Thymus (tissue), 11 donors: Measurements from ENCODE around the gene CARMIL3. TPM values are rescaled to one million over a fixed set of nuclear protein-coding genes. Genes with fewer than 3 reads are reported as not detected.

Source experiments
- DNase-seq, 9 donors: peaks; one replicate each; pipeline ENCODE4 v3.0.0-alpha.2; 2013; ENCODE audit warnings: low spot score in 9 of 9, low read depth in 6 of 9, missing footprints in 1 of 9
- H3K27ac ChIP-seq, 2 donors: one replicate each; pipeline ENCODE4 v1.5.1; 2013; ENCODE audit warnings: control low read depth in 1 of 2, low read depth in 1 of 2, low read length in 1 of 2, mild to moderate bottlenecking in 1 of 2, moderate library complexity in 1 of 2
- H3K27me3 ChIP-seq, 2 donors: one replicate each; pipeline ENCODE4 v1.5.1; 2013; ENCODE audit warnings: low read length in 1 of 2; ENCODE audit not compliant: control insufficient read depth in 2 of 2, insufficient read depth in 1 of 2
- H3K36me3 ChIP-seq, 2 donors: one replicate each; pipeline ENCODE4 v1.5.1; 2013; ENCODE audit warnings: low read length in 1 of 2, mild to moderate bottlenecking in 1 of 2, moderate library complexity in 1 of 2; ENCODE audit not compliant: control insufficient read depth in 2 of 2, insufficient read depth in 2 of 2
- H3K4me1 ChIP-seq, 2 donors: one replicate each; pipeline ENCODE4 v1.5.1; 2013; ENCODE audit warnings: low read length in 2 of 2; ENCODE audit not compliant: control insufficient read depth in 2 of 2, insufficient read depth in 2 of 2
- H3K4me3 ChIP-seq, 2 donors: one replicate each; pipeline ENCODE4 v1.5.1; 2013; ENCODE audit warnings: low read length in 2 of 2, control low read depth in 1 of 2, mild to moderate bottlenecking in 1 of 2
- H3K9me3 ChIP-seq, 2 donors: one replicate each; pipeline ENCODE4 v1.5.1; 2013; ENCODE audit warnings: low read length in 1 of 2, mild to moderate bottlenecking in 1 of 2; ENCODE audit not compliant: control insufficient read depth in 2 of 2, insufficient read depth in 1 of 2
- WGBS: extraction: QIAGEN DNeasy Blood & Tissue Kit; methylation state at CpG from one replicate; pipeline ENCODE4 v1.1.7; 2013; 5-methylcytosine and 5-hydroxymethylcytosine counted together
- polyA plus RNA-seq: library from polyadenylated mRNA; stranded (reverse); fragments of 200-250 nt; gene quantifications from one replicate; pipeline ENCODE4 v1.2.3, GENCODE V29; 2013
- total RNA-seq: library from RNA; stranded (reverse); fragments of 120-200 nt; gene quantifications from one replicate; pipeline ENCODE4 v1.2.4, GENCODE V29; 2013
- donor health status: healthy.

Gene CARMIL3
- total and polyA plus RNA-seq, 2 donors = 0.52 to 0.89 TPM

DNA sequence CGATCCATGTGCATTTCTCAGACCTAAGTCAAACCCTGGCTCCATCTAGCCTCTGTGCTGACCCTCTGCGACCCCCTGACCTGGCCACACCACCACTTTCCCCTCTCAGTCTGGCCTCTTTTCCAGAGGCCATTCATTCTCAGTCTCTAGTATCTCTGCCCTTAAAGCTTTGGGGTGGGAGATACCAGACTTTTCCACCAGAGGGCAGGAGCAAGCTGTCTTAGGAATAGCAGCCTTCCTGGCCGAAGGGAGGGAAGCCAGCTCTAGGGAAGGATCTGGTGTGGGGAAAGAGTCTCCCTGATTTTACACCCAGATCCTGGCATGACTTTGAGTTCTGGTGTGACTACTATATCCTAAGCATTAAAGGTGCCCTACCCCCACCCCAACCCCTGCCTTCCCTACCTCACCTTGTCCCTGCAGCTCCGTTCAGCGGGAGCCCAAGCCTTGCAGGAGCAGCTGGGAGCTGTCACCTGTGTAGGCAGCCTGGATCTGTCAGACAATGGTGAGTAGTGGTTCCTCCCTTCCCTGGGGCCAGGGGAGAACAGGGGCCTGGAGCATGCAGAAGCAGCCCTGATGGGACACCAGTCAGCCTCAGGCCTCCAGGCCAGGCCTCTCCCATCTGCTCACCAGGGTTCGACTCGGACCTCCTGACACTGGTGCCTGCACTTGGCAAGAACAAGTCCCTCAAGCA, 6.6 kb downstream of the CARMIL3 start:
- 78% methylated on average over 7 of the region's 7 CpGs for WGBS
- peaks cover 0 to 6% of the 10 kb centered on the region in 2 donors for H3K4me1 ChIP-seq

DNA sequence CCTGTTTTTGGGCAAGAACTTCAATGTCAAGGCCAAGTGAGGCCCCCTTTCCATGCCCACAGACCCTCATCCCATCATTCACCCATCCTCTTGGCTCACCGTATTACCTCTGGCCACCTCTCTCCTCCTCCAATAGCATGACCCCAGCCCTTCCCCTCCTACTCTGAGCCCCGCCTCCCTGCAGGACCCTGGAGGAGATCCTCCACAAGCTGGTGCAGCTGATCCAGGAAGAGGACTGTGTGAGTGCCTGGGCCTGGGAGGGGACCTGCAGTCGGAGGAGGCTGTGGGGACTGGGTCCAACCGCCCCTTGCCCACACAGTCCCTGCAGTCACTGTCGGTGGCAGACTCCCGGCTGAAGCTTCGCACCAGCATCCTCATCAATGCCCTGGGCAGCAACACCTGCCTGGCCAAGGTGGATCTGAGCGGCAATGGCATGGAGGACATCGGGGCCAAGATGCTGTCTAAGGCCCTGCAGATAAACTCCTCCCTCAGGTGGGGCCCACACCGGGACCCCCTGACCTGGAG, 7.2 kb downstream of the CARMIL3 start:
- H3K4me3 ChIP-seq = no peak overlapping the region
- 98% methylated on average over 10 of the region's 10 CpGs for WGBS
- H3K9me3 ChIP-seq = peaks cover 0 to under 1% of the 10 kb centered on the region in 2 donors
- no peaks in the 10 kb centered on the region for H3K36me3 ChIP-seq
- DNase-seq = no peak
- H3K27me3 ChIP-seq = peaks cover 0 to 4% of the 10 kb centered on the region in 2 donors
- H3K4me1 ChIP-seq = peaks cover 0 to 6% of the 10 kb centered on the region in 2 donors
- no peak overlapping the region for H3K27ac ChIP-seq

More for the DNA sequence above, 6.6 kb downstream of the CARMIL3 start:
- no peak overlapping the region for H3K4me3 ChIP-seq
- peaks cover 0 to 10% of the 10 kb centered on the region in 2 donors for H3K27me3 ChIP-seq
- DNase-seq = peak in 5 of 9 donors; percentile 45 to 77 (median 45)
- no peaks in the 10 kb centered on the region for H3K36me3 ChIP-seq
- no peak overlapping the region for H3K27ac ChIP-seq
- H3K9me3 ChIP-seq = peaks cover 0 to 3% of the 10 kb centered on the region in 2 donors

DNA sequence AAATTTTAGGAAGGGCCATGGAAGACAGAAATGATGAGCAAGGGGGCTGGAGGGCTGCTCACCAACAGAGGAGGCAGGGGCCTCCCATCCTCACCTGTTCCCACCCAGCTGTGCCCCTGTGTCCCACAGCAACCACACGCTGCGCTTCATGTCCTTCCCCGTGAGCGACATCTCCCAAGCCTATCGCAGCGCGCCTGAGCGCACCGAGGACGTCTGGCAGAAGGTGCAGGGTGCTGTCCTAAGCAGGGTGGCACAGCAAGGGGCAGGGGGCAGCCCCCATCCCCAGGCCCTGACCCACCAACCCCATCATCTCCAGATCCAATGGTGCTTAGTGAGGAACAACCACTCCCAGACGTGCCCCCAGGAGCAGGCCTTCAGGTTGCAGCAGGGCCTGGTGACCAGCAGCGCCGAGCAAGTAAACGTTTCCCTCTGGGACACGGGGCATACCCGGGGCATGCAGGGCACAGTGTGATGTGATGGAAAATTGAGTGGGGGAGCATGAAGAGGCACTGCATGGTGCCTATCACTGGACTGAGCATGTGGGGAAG, 8.1 kb downstream of the CARMIL3 start:
- H3K36me3 ChIP-seq = no peaks in the 10 kb centered on the region
- 98% methylated on average over 16 of the region's 16 CpGs for WGBS
- no peak for DNase-seq
- H3K27ac ChIP-seq = no peak overlapping the region
- H3K4me3 ChIP-seq = no peak overlapping the region
- H3K4me1 ChIP-seq = peaks cover 0 to 6% of the 10 kb centered on the region in 2 donors
- H3K27me3 ChIP-seq = no peaks in the 10 kb centered on the region
- H3K9me3 ChIP-seq = no peaks in the 10 kb centered on the region

DNA sequence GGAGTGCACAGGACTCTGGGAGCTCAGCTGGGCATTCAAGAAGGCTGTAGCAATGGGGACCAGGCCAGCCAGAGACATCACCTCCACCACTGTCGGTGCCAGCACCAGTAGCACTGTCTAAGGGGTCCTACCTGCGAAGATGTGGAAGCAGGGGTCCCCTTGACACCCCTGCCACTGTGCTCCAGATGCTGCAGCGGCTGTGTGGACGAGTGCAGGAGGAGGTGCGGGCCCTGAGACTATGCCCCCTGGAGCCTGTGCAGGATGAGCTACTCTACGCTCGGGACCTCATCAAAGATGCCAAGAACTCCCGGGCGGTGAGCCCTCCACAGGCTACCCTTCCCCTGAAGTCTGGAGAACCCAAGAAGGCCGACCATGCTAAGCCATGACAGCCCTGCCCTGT, 8.6 kb downstream of the CARMIL3 start:
- WGBS = 95% methylated on average over 10 of the region's 10 CpGs
- Histone ChIP-seq H3K4me3 (no peak overlapping the region), H3K9me3 (no peaks in the 10 kb centered on the region), H3K4me1 (peaks cover 0 to 6% of the 10 kb centered on the region in 2 donors), H3K27ac (no peak overlapping the region), H3K36me3 (no peaks in the 10 kb centered on the region), H3K27me3 (no peaks in the 10 kb centered on the region)
- no peak for DNase-seq

DNA sequence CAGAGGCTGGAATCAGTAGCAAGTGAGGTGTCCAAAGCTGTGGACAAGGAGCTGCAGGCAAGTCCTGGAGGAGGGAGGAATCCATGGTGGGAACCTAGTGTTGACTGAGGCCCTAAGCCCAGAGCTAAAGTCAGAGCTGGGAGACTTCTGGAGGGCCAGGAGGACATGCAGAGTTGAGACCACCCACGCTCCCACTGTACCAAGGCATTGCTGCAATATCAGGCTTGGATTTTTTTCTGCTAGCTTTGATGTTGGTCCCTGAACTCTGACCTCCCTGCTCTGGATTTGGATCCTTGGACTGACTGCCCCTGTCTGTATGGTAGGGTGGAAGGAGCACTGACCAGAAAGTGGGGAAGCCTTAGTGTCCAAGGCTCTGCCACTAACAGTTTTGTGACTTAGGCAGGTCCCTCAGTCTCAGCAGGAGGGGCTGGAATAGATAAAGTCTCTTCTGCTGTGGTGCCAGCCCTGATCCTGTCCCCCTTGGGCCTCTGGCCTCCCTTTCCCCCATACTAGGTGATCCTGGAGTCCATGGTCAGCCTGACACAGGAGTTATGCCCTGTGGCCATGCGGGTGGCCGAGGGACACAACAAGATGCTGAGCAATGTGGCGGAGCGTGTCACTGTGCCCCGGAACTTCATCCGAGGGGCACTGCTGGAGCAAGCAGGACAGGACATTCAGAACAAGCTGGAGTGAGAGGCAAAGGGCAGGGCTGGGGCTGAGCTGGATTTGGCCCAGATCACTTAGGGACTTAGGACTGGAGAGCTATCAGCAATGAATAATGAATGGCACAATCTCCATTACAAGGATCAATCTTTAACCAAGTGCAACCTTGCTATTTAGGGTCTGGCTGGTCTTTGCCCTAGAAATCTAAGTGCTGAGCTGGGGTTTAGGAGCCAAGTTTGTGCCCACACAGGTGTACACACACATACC, 9.4 kb downstream of the CARMIL3 start:
- Histone ChIP-seq H3K4me1 (peaks cover 0 to 6% of the 10 kb centered on the region in 2 donors), H3K4me3 (no peak overlapping the region), H3K27ac (no peak overlapping the region), H3K9me3 (no peaks in the 10 kb centered on the region), H3K27me3 (no peaks in the 10 kb centered on the region), H3K36me3 (no peaks in the 10 kb centered on the region)
- DNase-seq = no peak
- 97% methylated on average over 7 of the region's 7 CpGs for WGBS

DNA sequence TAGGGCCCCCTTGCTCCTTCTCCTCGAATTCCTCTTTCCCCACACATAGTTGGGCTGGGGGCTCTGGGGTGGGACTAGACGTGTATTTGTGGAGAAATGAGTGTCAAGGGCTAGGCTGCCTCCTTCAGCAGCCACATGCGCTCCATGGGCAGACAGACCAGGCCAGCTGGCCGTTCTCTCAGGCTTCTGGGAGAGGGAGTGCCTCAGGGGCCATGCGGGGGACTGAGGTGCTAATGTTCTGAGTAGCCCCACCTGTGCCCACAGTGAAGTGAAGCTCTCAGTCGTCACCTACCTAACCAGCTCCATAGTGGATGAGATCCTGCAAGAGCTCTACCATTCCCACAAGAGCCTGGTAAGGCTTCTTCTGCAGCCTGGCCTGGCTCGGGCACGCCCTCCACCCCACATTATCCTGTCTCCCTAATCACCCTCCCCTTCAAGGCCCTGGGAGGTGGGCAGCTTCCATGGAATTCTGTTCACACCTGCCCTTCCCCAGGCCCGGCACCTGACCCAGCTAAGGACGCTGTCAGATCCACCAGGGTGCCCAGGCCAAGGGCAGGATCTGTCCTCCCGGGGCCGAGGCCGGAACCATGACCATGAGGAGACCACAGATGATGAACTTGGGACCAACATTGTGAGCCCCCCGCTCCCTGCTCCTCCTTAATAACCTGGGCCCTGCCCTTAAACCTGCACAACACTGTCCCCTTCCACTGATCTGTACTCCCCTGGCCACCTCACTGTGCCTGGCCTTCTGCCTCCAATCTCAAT, 10.6 kb downstream of the CARMIL3 start:
- DNase-seq = no peak
- Histone ChIP-seq H3K27ac (no peak overlapping the region), H3K4me1 (peaks cover 0 to 6% of the 10 kb centered on the region in 2 donors), H3K36me3 (no peaks in the 10 kb centered on the region), H3K9me3 (no peaks in the 10 kb centered on the region), H3K4me3 (no peak overlapping the region), H3K27me3 (no peaks in the 10 kb centered on the region)
- 94% methylated on average over 14 of the region's 14 CpGs for WGBS

DNA sequence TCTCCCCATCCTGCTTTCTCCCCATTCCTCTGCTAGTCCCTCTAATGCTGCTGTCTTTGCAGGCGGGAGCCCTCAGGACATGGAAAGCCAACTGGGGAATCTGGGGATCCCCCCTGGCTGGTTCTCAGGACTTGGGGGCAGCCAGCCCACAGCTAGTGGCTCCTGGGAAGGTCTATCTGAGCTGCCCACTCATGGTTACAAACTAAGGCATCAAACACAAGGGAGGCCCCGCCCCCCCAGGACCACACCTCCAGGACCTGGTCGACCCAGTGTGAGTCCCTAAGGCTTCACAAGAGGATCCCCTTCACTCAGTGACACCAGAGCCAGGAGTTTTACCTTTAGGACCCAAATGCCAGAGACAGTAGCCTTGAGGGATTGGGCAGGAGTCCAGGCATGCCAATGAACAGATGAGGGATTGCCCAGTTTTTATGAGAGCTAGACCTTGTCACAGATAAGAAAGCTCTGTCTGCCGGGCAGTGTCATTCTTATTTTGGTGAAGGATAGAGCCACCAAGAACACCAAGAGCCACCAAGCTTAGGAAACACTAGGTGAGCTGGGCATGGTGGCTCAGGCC, 11.5 kb downstream of the CARMIL3 start:
- Histone ChIP-seq H3K27me3 (no peaks in the 10 kb centered on the region), H3K27ac (no peak overlapping the region), H3K9me3 (no peaks in the 10 kb centered on the region), H3K4me1 (peaks cover 0 to 3% of the 10 kb centered on the region in 2 donors), H3K36me3 (no peaks in the 10 kb centered on the region), H3K4me3 (no peak overlapping the region)
- WGBS = 93% methylated on average over 4 of the region's 4 CpGs
- no peak for DNase-seq

DNA sequence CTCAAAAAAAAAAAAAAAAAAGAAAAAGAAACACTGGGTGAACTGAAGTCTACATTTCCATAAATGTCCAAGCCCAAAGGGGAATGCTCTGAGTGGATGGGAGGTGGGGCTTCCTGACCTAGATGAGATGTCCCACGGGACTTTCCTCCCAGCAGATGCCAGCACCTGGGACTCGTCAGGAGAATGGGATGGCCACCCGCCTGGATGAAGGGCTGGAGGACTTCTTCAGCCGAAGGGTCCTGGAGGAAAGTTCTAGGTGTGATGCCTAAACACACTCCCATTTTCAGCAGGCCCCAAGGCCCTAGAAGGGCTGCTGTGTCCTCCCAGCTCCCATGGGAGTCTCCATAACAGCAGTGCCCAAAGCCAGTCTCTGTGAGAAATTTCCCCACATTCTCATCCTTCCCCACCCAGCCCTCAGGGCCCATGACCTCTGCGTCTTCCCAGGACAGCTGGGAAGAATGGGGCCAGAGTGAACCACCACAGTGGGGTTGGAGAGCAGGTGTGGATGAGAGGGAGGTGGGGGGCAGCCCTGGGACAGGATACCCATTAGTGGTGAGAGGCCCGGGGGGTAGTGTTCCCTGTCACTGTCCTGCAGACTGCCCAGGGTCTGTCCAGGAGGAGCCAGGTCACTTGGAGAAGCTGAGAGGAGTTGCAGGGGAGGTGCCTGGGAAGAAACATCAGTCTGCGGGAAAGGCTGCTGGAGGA, 12.4 kb downstream of the CARMIL3 start:
- WGBS = 88% methylated on average over 7 of the region's 7 CpGs
- no peak overlapping the region for H3K27ac ChIP-seq
- H3K4me1 ChIP-seq = no peaks in the 10 kb centered on the region
- no peaks in the 10 kb centered on the region for H3K9me3 ChIP-seq
- no peak for DNase-seq
- no peaks in the 10 kb centered on the region for H3K36me3 ChIP-seq
- peaks cover 0 to 2% of the 10 kb centered on the region in 2 donors for H3K27me3 ChIP-seq
- H3K4me3 ChIP-seq = no peak overlapping the region
